PFSK-1 (cell line): ENCODE measurements around the gene CASP12.

ENCODE experiments used
- FOXP2 ChIP-seq: optimal IDR thresholded peaks from 2 replicates; pipeline ENCODE3; 2011; ENCODE audit warnings: borderline replicate concordance, control low read depth, inconsistent platforms; ENCODE audit not compliant: insufficient read depth; ENCODE audit errors: extremely low read length, extremely low read depth
- POLR2AphosphoS5 ChIP-seq: IDR thresholded peaks from 2 replicates; pipeline ENCODE4 v1.6.1; 2012; ENCODE audit warnings: low read depth, mild to moderate bottlenecking, control low read depth, low read length, moderate library complexity
- SIN3A ChIP-seq: IDR thresholded peaks from 2 replicates; pipeline ENCODE4 v1.6.1; 2012; ENCODE audit warnings: mild to moderate bottlenecking, low read length, moderate library complexity, borderline replicate concordance; ENCODE audit not compliant: insufficient read depth
- TAF1 ChIP-seq: IDR thresholded peaks from 2 replicates; pipeline ENCODE4 v1.6.1; 2012; ENCODE audit warnings: low read length, control low read depth, borderline replicate concordance; ENCODE audit not compliant: insufficient read depth
- TF ChIP-seq, protein P1 (sequence below), 2 experiments: IDR thresholded peaks; 2 replicates each; pipeline versions ENCODE4 v1.6.1 to v1.8.0; 2011 to 2012; ENCODE audit warnings: low read depth in 2 of 2, low read length in 2 of 2, control low read depth in 1 of 2, inconsistent platforms in 1 of 2, mild to moderate bottlenecking in 1 of 2, moderate library complexity in 1 of 2; ENCODE audit not compliant: insufficient read depth in 1 of 2

The CASP12 gene

DNA sequence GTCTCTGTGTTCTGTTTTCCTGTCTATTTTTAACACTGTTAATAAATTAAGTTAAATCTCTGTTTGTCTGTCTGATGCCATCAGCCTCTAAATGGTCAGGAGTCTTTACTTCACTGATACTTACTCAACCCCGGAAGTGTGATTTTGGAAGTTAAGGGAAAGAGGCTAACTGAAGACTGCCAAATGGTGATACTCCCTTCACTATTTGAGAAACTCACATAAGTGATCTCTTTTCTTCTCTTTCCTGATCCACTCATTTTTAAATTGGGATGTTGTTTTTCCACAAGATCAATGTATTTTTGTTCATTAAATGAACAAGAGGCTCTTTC lies 389 bp upstream of the CASP12 start:
- TF ChIP-seq POLR2AphosphoS5 (no peak), SIN3A (no peak), TAF1 (no peak), FOXP2 (no peak)
- TF ChIP-seq, protein P1, sequence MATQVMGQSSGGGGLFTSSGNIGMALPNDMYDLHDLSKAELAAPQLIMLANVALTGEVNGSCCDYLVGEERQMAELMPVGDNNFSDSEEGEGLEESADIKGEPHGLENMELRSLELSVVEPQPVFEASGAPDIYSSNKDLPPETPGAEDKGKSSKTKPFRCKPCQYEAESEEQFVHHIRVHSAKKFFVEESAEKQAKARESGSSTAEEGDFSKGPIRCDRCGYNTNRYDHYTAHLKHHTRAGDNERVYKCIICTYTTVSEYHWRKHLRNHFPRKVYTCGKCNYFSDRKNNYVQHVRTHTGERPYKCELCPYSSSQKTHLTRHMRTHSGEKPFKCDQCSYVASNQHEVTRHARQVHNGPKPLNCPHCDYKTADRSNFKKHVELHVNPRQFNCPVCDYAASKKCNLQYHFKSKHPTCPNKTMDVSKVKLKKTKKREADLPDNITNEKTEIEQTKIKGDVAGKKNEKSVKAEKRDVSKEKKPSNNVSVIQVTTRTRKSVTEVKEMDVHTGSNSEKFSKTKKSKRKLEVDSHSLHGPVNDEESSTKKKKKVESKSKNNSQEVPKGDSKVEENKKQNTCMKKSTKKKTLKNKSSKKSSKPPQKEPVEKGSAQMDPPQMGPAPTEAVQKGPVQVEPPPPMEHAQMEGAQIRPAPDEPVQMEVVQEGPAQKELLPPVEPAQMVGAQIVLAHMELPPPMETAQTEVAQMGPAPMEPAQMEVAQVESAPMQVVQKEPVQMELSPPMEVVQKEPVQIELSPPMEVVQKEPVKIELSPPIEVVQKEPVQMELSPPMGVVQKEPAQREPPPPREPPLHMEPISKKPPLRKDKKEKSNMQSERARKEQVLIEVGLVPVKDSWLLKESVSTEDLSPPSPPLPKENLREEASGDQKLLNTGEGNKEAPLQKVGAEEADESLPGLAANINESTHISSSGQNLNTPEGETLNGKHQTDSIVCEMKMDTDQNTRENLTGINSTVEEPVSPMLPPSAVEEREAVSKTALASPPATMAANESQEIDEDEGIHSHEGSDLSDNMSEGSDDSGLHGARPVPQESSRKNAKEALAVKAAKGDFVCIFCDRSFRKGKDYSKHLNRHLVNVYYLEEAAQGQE (IDR thresholded peaks at IDR 0.05; ENCODE audit: insufficient read depth in 1 of 2, low read depth in 2 of 2, low read length in 2 of 2), result no peak

- TF ChIP-seq SIN3A (no peak), POLR2AphosphoS5 (no peak), TAF1 (no peak), FOXP2 (no peak)
- TF ChIP-seq, protein P1 (IDR thresholded peaks at IDR 0.05; ENCODE audit: insufficient read depth in 1 of 2, low read depth in 2 of 2, low read length in 2 of 2), result no peak
Measured at GRCh38 chr11:104895634-104896033, 2.6 kb downstream of the CASP12 start.

- TF ChIP-seq, protein P1 (IDR thresholded peaks at IDR 0.05; ENCODE audit: insufficient read depth in 1 of 2, low read depth in 2 of 2, low read length in 2 of 2), result no peak
- TF ChIP-seq TAF1 (no peak), FOXP2 (no peak), SIN3A (no peak), POLR2AphosphoS5 (no peak)
Measured at GRCh38 chr11:104893876-104894275, 4.4 kb downstream of the CASP12 start.

- TF ChIP-seq TAF1 (no peak), SIN3A (no peak), POLR2AphosphoS5 (no peak), FOXP2 (no peak)
- TF ChIP-seq, protein P1 (IDR thresholded peaks at IDR 0.05; ENCODE audit: insufficient read depth in 1 of 2, low read depth in 2 of 2, low read length in 2 of 2), result no peak
Measured at GRCh38 chr11:104892723-104893511, 5.3 kb downstream of the CASP12 start.
